ENCODE data around the gene AOC1. TPM values are rescaled to one million over a fixed set of nuclear protein-coding genes. Genes with fewer than 3 reads are reported as not detected.

Gene AOC1
- total and polyA plus RNA-seq, 10 of the 15 experiments (the other 5 are each of a cell fraction or from before 2014, with no cell fraction given), result 0.07 TPM; not detected in 9

- TF ChIP-seq RAD51 (IDR thresholded peaks at IDR 0.05) (no peak), EZH2 (IDR thresholded peaks at IDR 0.05; ENCODE audit: borderline replicate concordance, control insufficient read depth, low read depth, low read length) (no peak), HDGF (IDR thresholded peaks at IDR 0.05) (no peak), SUZ12 (IDR thresholded peaks at IDR 0.05; ENCODE audit: unreplicated experiment) (no peak)
- no TSS peak for BruUV-seq (replicated peaks)
- Histone ChIP-seq H4K20me1 (ENCODE audit: control insufficient read depth, insufficient read depth) (no peaks in the 10 kb centered on the region), H3K9me3 (replicated peaks; ENCODE audit: control insufficient read depth, insufficient read depth, low read length) (no peaks in the 10 kb centered on the region; the same call in 2 of the 3 replicates), H3K4me3 (no peak overlapping the region), H3K4me1 (ENCODE audit: control insufficient read depth, insufficient read depth, low read length) (no peaks in the 10 kb centered on the region), H2AFZ (ENCODE audit: control insufficient read depth, low read depth, low read length) (no peak overlapping the region), H3K27me3 (replicated peaks in 1 of 2; ENCODE audit: control insufficient read depth in 2 of 2, insufficient read depth in 2 of 2, low read length in 1 of 2) (peaks cover 5 to 8% of the 10 kb centered on the region in 2 experiments; a peak in 3 of 4 replicates), H3K27ac (ENCODE audit: control insufficient read depth, insufficient read depth) (no peak overlapping the region), H3K4me2 (ENCODE audit: control insufficient read depth, insufficient read depth) (no peak overlapping the region), H3K79me2 (ENCODE audit: control insufficient read depth, insufficient read depth, low read length) (no peaks in the 10 kb centered on the region), H3K9ac (ENCODE audit: control insufficient read depth, insufficient read depth, low read length) (no peak overlapping the region), H3K36me3 (ENCODE audit: control insufficient read depth in 2 of 2, insufficient read depth in 2 of 2, low read length in 1 of 2) (no peaks in the 10 kb centered on the region)
- POLR2A ChIA-PET, result no interaction called here
- intact Hi-C loops (cut with micrococcal nuclease; ENCODE audit: unreplicated experiment), result no loop called here
- RAD21 ChIA-PET (ENCODE audit: unreplicated experiment), result no interaction called here
- SMC1A ChIA-PET (ENCODE audit: uncharacterized antibody, unreplicated experiment), result no interaction called here
- in situ Hi-C loops (cut with MboI), result no loop called here
- FAIRE-seq (no peak), ATAC-seq (no peak), DNase-seq (ENCODE audit: low read depth, low spot score) (no peak)
- CTCF ChIA-PET, result interaction anchor here (0.6 to 1.1 kb wide), 2 partner anchors 27 to 29 kb away, joined by 3 to 4 read pairs; no protein-coding TSS in a partner anchor
Observed at GRCh38 chr7:150805864-150806263, 46.5 kb upstream of the AOC1 start.

GRCh38 chr7:150806454-150806853, 45.9 kb upstream of the AOC1 start:
- WGBS (ENCODE audit: insufficient coverage, insufficient replicate concordance, low lambda C conversion rate, missing lambda C conversion rate), result 60% methylated on average over 3 of the region's 3 CpGs
- POLR2A ChIA-PET, result no interaction called here
- Histone ChIP-seq H3K27me3 (replicated peaks in 1 of 2; ENCODE audit: control insufficient read depth in 2 of 2, insufficient read depth in 2 of 2, low read length in 1 of 2) (peaks cover 2 to 3% of the 10 kb centered on the region in 2 experiments; a peak in 3 of 4 replicates), H4K20me1 (ENCODE audit: control insufficient read depth, insufficient read depth) (no peaks in the 10 kb centered on the region), H3K79me2 (ENCODE audit: control insufficient read depth, insufficient read depth, low read length) (no peaks in the 10 kb centered on the region), H3K36me3 (ENCODE audit: control insufficient read depth in 2 of 2, insufficient read depth in 2 of 2, low read length in 1 of 2) (no peaks in the 10 kb centered on the region), H3K9ac (ENCODE audit: control insufficient read depth, insufficient read depth, low read length) (no peak overlapping the region), H2AFZ (ENCODE audit: control insufficient read depth, low read depth, low read length) (no peak overlapping the region), H3K9me3 (replicated peaks; ENCODE audit: control insufficient read depth, insufficient read depth, low read length) (no peaks in the 10 kb centered on the region; the same call in 2 of the 3 replicates), H3K27ac (ENCODE audit: control insufficient read depth, insufficient read depth) (no peak overlapping the region), H3K4me3 (no peak overlapping the region), H3K4me1 (ENCODE audit: control insufficient read depth, insufficient read depth, low read length) (no peaks in the 10 kb centered on the region), H3K4me2 (ENCODE audit: control insufficient read depth, insufficient read depth) (no peak overlapping the region)
- no TSS peak for BruUV-seq (replicated peaks)
- no peak for DNase-seq (ENCODE audit: low read depth, low spot score)
- FAIRE-seq, result no peak
- intact Hi-C loops (cut with micrococcal nuclease; ENCODE audit: unreplicated experiment) (no loop called here), in situ Hi-C loops (cut with MboI) (no loop called here)
- SMC1A ChIA-PET (ENCODE audit: uncharacterized antibody, unreplicated experiment), result no interaction called here
- no peak for ATAC-seq
- CTCF ChIA-PET, result interaction anchor here (0.7 to 1.8 kb wide), 3 partner anchors 19 to 217 kb away, joined by 3 to 9 read pairs (median 4); no protein-coding TSS in a partner anchor
- RAD21 ChIA-PET (ENCODE audit: unreplicated experiment), result no interaction called here
- TF ChIP-seq CHD4 (IDR thresholded peaks at IDR 0.05) (no peak), ATF2 (IDR thresholded peaks at IDR 0.05; ENCODE audit: low read length) (no peak), NR2C1 (IDR thresholded peaks at IDR 0.05) (no peak), RB1 (IDR thresholded peaks at IDR 0.05; ENCODE audit: borderline replicate concordance) (no peak), JUND (IDR thresholded peaks at IDR 0.05; ENCODE audit: low read depth, low read length) (no peak), CBX3 (IDR thresholded peaks at IDR 0.05; ENCODE audit: borderline replicate concordance, low read depth) (no peak), ZNF687 (IDR thresholded peaks at IDR 0.05) (no peak), SIN3A (IDR thresholded peaks at IDR 0.05; ENCODE audit: low read depth, low read length) (no peak), MAX (IDR thresholded peaks at IDR 0.05; ENCODE audit: low read depth, low read length) (no peak)

Measured in GM12878 (cell line).